SH-SY5Y (cell line): ENCODE measurements around the gene HCFC1R1.

Experiments used
- GATA2 ChIP-seq: IDR thresholded peaks from 2 replicates; pipeline ENCODE4 v1.6.1; 2011; ENCODE audit warnings: mild to moderate bottlenecking, low read depth, low read length
- GATA3 ChIP-seq: IDR thresholded peaks from 2 replicates; pipeline ENCODE4 v1.6.1; 2011; ENCODE audit warnings: low read depth, mild to moderate bottlenecking, low read length, moderate library complexity

DNA sequence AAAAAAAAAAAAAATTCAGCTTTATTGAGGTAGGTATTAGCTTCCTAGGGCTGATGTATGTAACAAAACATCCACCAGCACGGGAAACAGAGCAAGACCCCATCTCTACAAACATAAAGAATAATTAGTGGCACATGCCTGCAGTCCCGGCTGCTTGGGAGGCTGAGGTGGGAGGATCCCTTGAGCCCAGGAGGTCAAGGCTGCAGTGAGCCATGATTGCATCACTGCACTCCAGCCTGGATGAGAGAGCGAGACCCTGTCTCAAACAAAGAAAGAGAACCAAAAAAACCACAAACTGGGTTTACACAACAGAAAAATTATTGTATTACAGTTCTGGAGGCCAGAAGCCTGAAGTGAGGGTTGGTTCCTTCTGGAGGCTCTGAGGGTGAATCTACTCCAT, 18.6 kb upstream of the HCFC1R1 start:
- TF ChIP-seq GATA2 (no peak), GATA3 (no peak)
